PFSK-1 (cell line): ENCODE measurements around the gene PLEKHJ1.

Source experiments
- POLR2AphosphoS5 ChIP-seq: IDR thresholded peaks from 2 replicates; pipeline ENCODE4 v1.6.1; 2012; ENCODE audit warnings: low read depth, mild to moderate bottlenecking, control low read depth, low read length, moderate library complexity
- TF ChIP-seq, protein P1 (sequence below), 2 experiments: IDR thresholded peaks; 2 replicates each; pipeline versions ENCODE4 v1.6.1 to v1.8.0; 2011 to 2012; ENCODE audit warnings: low read depth in 2 of 2, low read length in 2 of 2, control low read depth in 1 of 2, inconsistent platforms in 1 of 2, mild to moderate bottlenecking in 1 of 2, moderate library complexity in 1 of 2; ENCODE audit not compliant: insufficient read depth in 1 of 2

DNA sequence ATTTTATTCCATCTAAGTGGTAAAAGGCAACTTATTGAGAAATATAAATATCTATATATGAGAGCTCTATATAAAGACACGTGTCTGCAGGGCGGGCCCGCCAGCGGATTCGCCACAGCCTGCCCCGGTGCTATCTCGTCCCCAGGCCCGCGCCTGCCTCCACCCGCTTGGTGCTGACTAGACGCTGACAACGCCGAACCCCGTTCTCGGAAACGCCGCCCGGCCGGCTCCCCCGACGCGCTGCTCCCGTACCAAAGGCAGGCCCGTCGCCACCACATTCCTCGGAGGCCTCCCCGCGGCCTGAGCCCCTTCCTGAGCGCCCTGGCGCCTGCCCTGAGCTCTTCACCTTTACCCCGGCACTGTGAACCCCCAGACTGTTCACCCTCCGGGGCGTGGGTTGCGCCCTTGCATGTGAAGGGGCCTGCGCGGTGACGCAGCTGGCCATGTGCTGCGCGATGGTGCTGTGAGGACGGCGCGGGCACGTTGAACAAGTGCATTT, 6.0 kb downstream of the PLEKHJ1 start:
- TF ChIP-seq, protein P1, sequence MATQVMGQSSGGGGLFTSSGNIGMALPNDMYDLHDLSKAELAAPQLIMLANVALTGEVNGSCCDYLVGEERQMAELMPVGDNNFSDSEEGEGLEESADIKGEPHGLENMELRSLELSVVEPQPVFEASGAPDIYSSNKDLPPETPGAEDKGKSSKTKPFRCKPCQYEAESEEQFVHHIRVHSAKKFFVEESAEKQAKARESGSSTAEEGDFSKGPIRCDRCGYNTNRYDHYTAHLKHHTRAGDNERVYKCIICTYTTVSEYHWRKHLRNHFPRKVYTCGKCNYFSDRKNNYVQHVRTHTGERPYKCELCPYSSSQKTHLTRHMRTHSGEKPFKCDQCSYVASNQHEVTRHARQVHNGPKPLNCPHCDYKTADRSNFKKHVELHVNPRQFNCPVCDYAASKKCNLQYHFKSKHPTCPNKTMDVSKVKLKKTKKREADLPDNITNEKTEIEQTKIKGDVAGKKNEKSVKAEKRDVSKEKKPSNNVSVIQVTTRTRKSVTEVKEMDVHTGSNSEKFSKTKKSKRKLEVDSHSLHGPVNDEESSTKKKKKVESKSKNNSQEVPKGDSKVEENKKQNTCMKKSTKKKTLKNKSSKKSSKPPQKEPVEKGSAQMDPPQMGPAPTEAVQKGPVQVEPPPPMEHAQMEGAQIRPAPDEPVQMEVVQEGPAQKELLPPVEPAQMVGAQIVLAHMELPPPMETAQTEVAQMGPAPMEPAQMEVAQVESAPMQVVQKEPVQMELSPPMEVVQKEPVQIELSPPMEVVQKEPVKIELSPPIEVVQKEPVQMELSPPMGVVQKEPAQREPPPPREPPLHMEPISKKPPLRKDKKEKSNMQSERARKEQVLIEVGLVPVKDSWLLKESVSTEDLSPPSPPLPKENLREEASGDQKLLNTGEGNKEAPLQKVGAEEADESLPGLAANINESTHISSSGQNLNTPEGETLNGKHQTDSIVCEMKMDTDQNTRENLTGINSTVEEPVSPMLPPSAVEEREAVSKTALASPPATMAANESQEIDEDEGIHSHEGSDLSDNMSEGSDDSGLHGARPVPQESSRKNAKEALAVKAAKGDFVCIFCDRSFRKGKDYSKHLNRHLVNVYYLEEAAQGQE (IDR thresholded peaks at IDR 0.05; ENCODE audit: insufficient read depth in 1 of 2, low read depth in 2 of 2, low read length in 2 of 2), result no peak
- no peak for TF ChIP-seq POLR2AphosphoS5
